ENCODE measurements around the gene SCFD1.

The SCFD1 gene

GRCh38 chr14:30709201-30709600, 87.1 kb downstream of the SCFD1 start:
- no peak overlapping the region for H3K27ac ChIP-seq (ENCODE audit: low read depth, low read length, severe bottlenecking)
- no peak overlapping the region for H3K4me3 ChIP-seq (ENCODE audit: extremely low read depth, insufficient read depth, low read length, poor library complexity, severe bottlenecking)
- no peaks in the 10 kb centered on the region for H3K4me1 ChIP-seq (ENCODE audit: control insufficient read depth, insufficient read depth, low read length, poor library complexity, severe bottlenecking)
- H3K36me3 ChIP-seq (ENCODE audit: control insufficient read depth, insufficient read depth, low read length) = peaks cover 18% of the 10 kb centered on the region
- no peaks in the 10 kb centered on the region for H3K9me3 ChIP-seq (ENCODE audit: control insufficient read depth, low read length)
- 100% methylated on average over 1 to 3 of the region's 3 CpGs for WGBS, 2 experiments (ENCODE audit: insufficient coverage in 2 of 2)

- Histone ChIP-seq H3K27ac (ENCODE audit: low read depth, low read length, severe bottlenecking) (no peak overlapping the region), H3K36me3 (ENCODE audit: control insufficient read depth, insufficient read depth, low read length) (peaks cover 18% of the 10 kb centered on the region), H3K4me1 (ENCODE audit: control insufficient read depth, insufficient read depth, low read length, poor library complexity, severe bottlenecking) (no peaks in the 10 kb centered on the region)
These were observed 88.8 kb downstream of the SCFD1 start for GRCh38 chr14:30710876-30711275.

DNA sequence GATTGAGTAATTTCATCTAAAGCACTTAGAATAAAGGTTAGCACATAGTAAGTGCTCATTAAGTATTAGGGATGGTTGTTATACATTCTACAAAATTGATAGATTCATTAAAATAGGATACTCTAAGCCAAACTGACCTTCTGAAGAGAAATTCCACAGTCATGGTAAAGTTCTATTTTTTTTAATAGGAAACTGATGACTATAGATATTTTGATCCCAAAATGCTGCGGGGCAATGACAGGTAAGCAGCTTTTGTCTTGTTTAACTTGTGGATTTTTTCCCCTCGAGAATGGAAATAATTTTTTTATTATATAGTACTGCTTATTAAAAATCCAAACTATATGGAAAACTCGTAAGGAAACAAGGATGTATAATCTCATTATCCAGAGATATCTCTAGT, 97.0 kb downstream of the SCFD1 start:
- H3K4me3 ChIP-seq (ENCODE audit: extremely low read depth, insufficient read depth, low read length, poor library complexity, severe bottlenecking) = no peak overlapping the region
- no peaks in the 10 kb centered on the region for H3K4me1 ChIP-seq (ENCODE audit: control insufficient read depth, insufficient read depth, low read length, poor library complexity, severe bottlenecking)
- H3K9me3 ChIP-seq (ENCODE audit: control insufficient read depth, low read length) = no peaks in the 10 kb centered on the region
- H3K27ac ChIP-seq (ENCODE audit: low read depth, low read length, severe bottlenecking) = no peak overlapping the region
- WGBS, 2 experiments (ENCODE audit: insufficient coverage in 2 of 2) = no CpG with 5 or more reads among the region's 3 CpGs
- peaks cover 26% of the 10 kb centered on the region for H3K36me3 ChIP-seq (ENCODE audit: control insufficient read depth, insufficient read depth, low read length)

More at GRCh38 chr14:30710876-30711275, 88.8 kb downstream of the SCFD1 start:
- no peak overlapping the region for H3K4me3 ChIP-seq (ENCODE audit: extremely low read depth, insufficient read depth, low read length, poor library complexity, severe bottlenecking)
- no peaks in the 10 kb centered on the region for H3K9me3 ChIP-seq (ENCODE audit: control insufficient read depth, low read length)

GRCh38 chr14:30725763-30726162, 103.6 kb downstream of the SCFD1 start:
- H3K4me1 ChIP-seq (ENCODE audit: control insufficient read depth, insufficient read depth, low read length, poor library complexity, severe bottlenecking) = no peaks in the 10 kb centered on the region
- peaks cover 8% of the 10 kb centered on the region for H3K9me3 ChIP-seq (ENCODE audit: control insufficient read depth, low read length)
- no peak overlapping the region for H3K27ac ChIP-seq (ENCODE audit: low read depth, low read length, severe bottlenecking)
- H3K4me3 ChIP-seq (ENCODE audit: extremely low read depth, insufficient read depth, low read length, poor library complexity, severe bottlenecking) = no peak overlapping the region
- 85 to 90% methylated on average over 4 of the region's 5 CpGs for WGBS, 2 experiments (ENCODE audit: insufficient coverage in 2 of 2)
- peaks cover 57% of the 10 kb centered on the region for H3K36me3 ChIP-seq (ENCODE audit: control insufficient read depth, insufficient read depth, low read length)

DNA sequence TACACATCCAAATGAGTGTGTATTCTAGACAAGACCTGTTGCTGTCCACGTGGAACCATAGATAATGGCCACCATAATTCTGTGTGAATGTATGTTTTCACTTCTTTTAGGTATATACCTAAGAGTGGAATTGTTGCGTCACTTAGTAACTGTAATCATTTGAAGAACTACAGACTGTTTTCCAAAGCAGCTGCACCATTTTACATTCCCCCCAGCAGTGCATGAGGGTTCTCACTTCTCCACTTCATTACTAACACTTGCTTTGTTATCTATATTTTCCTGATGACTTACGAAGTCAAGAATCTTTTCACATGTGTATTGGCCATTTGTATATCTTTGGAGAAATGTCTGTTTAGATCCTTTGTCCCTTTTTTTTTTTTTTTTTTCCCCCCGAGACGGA, 106.4 kb downstream of the SCFD1 start:
- H3K36me3 ChIP-seq (ENCODE audit: control insufficient read depth, insufficient read depth, low read length) = peaks cover 54% of the 10 kb centered on the region

GRCh38 chr14:30737916-30738315, 115.8 kb downstream of the SCFD1 start:
- H3K4me1 ChIP-seq (ENCODE audit: control insufficient read depth, insufficient read depth, low read length, poor library complexity, severe bottlenecking) = no peaks in the 10 kb centered on the region
- WGBS, 2 experiments (ENCODE audit: insufficient coverage in 2 of 2) = no CpG with 5 or more reads among the region's 3 CpGs
- no peak overlapping the region for H3K27ac ChIP-seq (ENCODE audit: low read depth, low read length, severe bottlenecking)
- no peaks in the 10 kb centered on the region for H3K9me3 ChIP-seq (ENCODE audit: control insufficient read depth, low read length)
- H3K36me3 ChIP-seq (ENCODE audit: control insufficient read depth, insufficient read depth, low read length) = peaks cover 36% of the 10 kb centered on the region
- no peak overlapping the region for H3K4me3 ChIP-seq (ENCODE audit: extremely low read depth, insufficient read depth, low read length, poor library complexity, severe bottlenecking)

More for the DNA sequence above, 106.4 kb downstream of the SCFD1 start:
- Histone ChIP-seq H3K4me1 (ENCODE audit: control insufficient read depth, insufficient read depth, low read length, poor library complexity, severe bottlenecking) (no peaks in the 10 kb centered on the region), H3K9me3 (ENCODE audit: control insufficient read depth, low read length) (peaks cover 8% of the 10 kb centered on the region), H3K27ac (ENCODE audit: low read depth, low read length, severe bottlenecking) (no peak overlapping the region), H3K4me3 (ENCODE audit: extremely low read depth, insufficient read depth, low read length, poor library complexity, severe bottlenecking) (no peak overlapping the region)
- 83 to 100% methylated on average over 1 of the region's 5 CpGs for WGBS, 2 experiments (ENCODE audit: insufficient coverage in 2 of 2)

DNA sequence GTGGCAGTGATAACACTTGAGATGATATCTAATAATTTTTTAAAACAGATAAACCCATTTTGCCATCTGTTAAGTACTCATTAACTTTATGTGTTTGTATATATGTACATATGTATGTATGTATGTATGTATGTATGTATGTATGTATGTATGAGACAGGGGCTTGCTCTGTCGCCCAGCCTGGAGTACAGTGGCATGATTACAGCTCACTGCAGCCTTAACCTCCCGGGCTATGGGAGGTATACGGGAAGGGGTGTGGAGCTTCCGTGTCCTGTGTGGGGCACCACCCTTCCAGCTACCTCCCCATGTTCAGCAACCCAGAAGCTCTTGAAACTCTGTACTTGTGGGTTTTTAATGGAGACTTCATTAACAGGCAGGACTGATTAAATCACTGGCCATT, 116.9 kb downstream of the SCFD1 start:
- Histone ChIP-seq H3K4me1 (ENCODE audit: control insufficient read depth, insufficient read depth, low read length, poor library complexity, severe bottlenecking) (no peaks in the 10 kb centered on the region), H3K36me3 (ENCODE audit: control insufficient read depth, insufficient read depth, low read length) (peaks cover 27% of the 10 kb centered on the region), H3K9me3 (ENCODE audit: control insufficient read depth, low read length) (no peaks in the 10 kb centered on the region), H3K27ac (ENCODE audit: low read depth, low read length, severe bottlenecking) (no peak overlapping the region), H3K4me3 (ENCODE audit: extremely low read depth, insufficient read depth, low read length, poor library complexity, severe bottlenecking) (no peak overlapping the region)
- WGBS, 2 experiments (ENCODE audit: insufficient coverage in 2 of 2) = 92 to 100% methylated on average over 1 to 2 of the region's 4 CpGs

DNA sequence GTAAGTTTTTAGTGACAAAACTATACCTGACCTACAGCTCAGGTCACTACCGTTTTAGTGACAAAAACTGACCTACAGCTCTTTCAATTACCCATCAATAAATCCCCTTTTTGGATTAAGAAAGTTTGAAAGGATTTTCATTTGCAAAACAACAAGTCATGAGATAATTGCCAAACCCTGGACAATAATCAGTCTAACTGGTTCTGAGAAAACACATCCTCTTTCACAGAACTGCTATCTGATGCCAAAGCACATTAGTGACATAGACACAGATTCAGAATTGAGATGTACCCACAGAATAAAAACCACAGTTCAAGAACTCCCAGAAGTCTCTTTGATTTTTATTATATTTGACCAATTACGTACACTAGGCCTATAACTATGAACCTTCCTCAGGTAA, 126.2 kb downstream of the SCFD1 start:
- WGBS, 2 experiments (ENCODE audit: insufficient coverage in 2 of 2) = no CpG with 5 or more reads among the region's 2 CpGs
- H3K4me3 ChIP-seq (ENCODE audit: extremely low read depth, insufficient read depth, low read length, poor library complexity, severe bottlenecking) = no peak overlapping the region
- H3K4me1 ChIP-seq (ENCODE audit: control insufficient read depth, insufficient read depth, low read length, poor library complexity, severe bottlenecking) = no peaks in the 10 kb centered on the region
- H3K36me3 ChIP-seq (ENCODE audit: control insufficient read depth, insufficient read depth, low read length) = no peaks in the 10 kb centered on the region
- no peak overlapping the region for H3K27ac ChIP-seq (ENCODE audit: low read depth, low read length, severe bottlenecking)
- H3K9me3 ChIP-seq (ENCODE audit: control insufficient read depth, low read length) = no peaks in the 10 kb centered on the region

- Histone ChIP-seq H3K4me3 (ENCODE audit: extremely low read depth, insufficient read depth, low read length, poor library complexity, severe bottlenecking) (no peak overlapping the region), H3K27ac (ENCODE audit: low read depth, low read length, severe bottlenecking) (no peak overlapping the region), H3K4me1 (ENCODE audit: control insufficient read depth, insufficient read depth, low read length, poor library complexity, severe bottlenecking) (no peaks in the 10 kb centered on the region), H3K9me3 (ENCODE audit: control insufficient read depth, low read length) (no peaks in the 10 kb centered on the region), H3K36me3 (ENCODE audit: control insufficient read depth, insufficient read depth, low read length) (no peaks in the 10 kb centered on the region)
- 89 to 96% methylated on average over 8 to 11 of the region's 11 CpGs for WGBS, 2 experiments (ENCODE audit: insufficient coverage in 2 of 2)
These were observed 129.7 kb downstream of the SCFD1 start for GRCh38 chr14:30751646-30752416.

GRCh38 chr14:30753452-30753851, 131.3 kb downstream of the SCFD1 start:
- H3K4me3 ChIP-seq (ENCODE audit: extremely low read depth, insufficient read depth, low read length, poor library complexity, severe bottlenecking) = no peak overlapping the region
- no peak overlapping the region for H3K27ac ChIP-seq (ENCODE audit: low read depth, low read length, severe bottlenecking)
- no peaks in the 10 kb centered on the region for H3K9me3 ChIP-seq (ENCODE audit: control insufficient read depth, low read length)
- H3K4me1 ChIP-seq (ENCODE audit: control insufficient read depth, insufficient read depth, low read length, poor library complexity, severe bottlenecking) = no peaks in the 10 kb centered on the region
- 92 to 100% methylated on average over 2 to 4 of the region's 4 CpGs for WGBS, 2 experiments (ENCODE audit: insufficient coverage in 2 of 2)
- no peaks in the 10 kb centered on the region for H3K36me3 ChIP-seq (ENCODE audit: control insufficient read depth, insufficient read depth, low read length)

DNA sequence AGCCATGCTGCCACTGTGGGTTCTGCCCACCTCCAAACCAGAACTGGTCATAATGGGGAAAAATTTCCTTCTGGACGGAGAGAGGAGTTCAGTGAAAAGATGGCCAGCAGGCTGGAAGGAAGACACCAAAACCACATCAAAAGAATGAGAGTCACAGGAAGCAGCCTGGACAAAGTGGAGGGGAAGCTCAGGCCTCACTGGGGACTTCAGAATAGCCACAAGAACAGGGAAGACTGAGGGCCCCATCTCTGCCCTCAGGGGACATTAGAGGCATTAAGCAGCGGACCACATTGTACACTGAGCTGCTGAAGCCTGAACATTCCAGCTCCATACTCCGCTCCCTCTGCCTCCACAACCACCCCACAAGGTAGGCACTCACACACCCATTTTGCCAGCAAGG, 132.7 kb downstream of the SCFD1 start:
- H3K36me3 ChIP-seq (ENCODE audit: control insufficient read depth, insufficient read depth, low read length) = no peaks in the 10 kb centered on the region
- 82 to 92% methylated on average over 2 of the region's 3 CpGs for WGBS, 2 experiments (ENCODE audit: insufficient coverage in 2 of 2)
- H3K9me3 ChIP-seq (ENCODE audit: control insufficient read depth, low read length) = no peaks in the 10 kb centered on the region
- H3K4me3 ChIP-seq (ENCODE audit: extremely low read depth, insufficient read depth, low read length, poor library complexity, severe bottlenecking) = no peak overlapping the region
- no peaks in the 10 kb centered on the region for H3K4me1 ChIP-seq (ENCODE audit: control insufficient read depth, insufficient read depth, low read length, poor library complexity, severe bottlenecking)
- H3K27ac ChIP-seq (ENCODE audit: low read depth, low read length, severe bottlenecking) = no peak overlapping the region
